Measurements from ENCODE around the gene NMRK1. TPM values are rescaled to one million over a fixed set of nuclear protein-coding genes. Genes with fewer than 3 reads are reported as not detected.
A peak's percentile ranks its signal among the peaks of the same experiment; 100 is the strongest.

NMRK1 gene
- total RNA-seq, 1 experiment from 2014 or later: 8.0 TPM

- peak; percentile 55 for DNase-seq (ENCODE audit: low read depth)
These were observed 24.2 kb downstream of the NMRK1 start for GRCh38 chr9:75063556-75064305.

GRCh38 chr9:75061169-75061568 is 26.8 kb downstream of the NMRK1 start:
- DNase-seq (ENCODE audit: low read depth): no peak

GRCh38 chr9:75054368-75055001 is 33.5 kb downstream of the NMRK1 start:
- DNase-seq (ENCODE audit: low read depth): no peak

GRCh38 chr9:75053869-75054268 is 34.1 kb downstream of the NMRK1 start:
- DNase-seq (ENCODE audit: low read depth): no peak

- DNase-seq (ENCODE audit: low read depth): no peak
These were observed 36.7 kb downstream of the NMRK1 start for GRCh38 chr9:75051285-75051684.

GRCh38 chr9:75047506-75047905 is 40.4 kb downstream of the NMRK1 start:
- no peak for DNase-seq (ENCODE audit: low read depth)

GRCh38 chr9:75046725-75047345 is 41.1 kb downstream of the NMRK1 start:
- DNase-seq (ENCODE audit: low read depth): no peak

- DNase-seq (ENCODE audit: low read depth): no peak
These were observed 46.9 kb downstream of the NMRK1 start for GRCh38 chr9:75041041-75041440.

GRCh38 chr9:75039801-75040200 is 48.2 kb downstream of the NMRK1 start:
- no peak for DNase-seq (ENCODE audit: low read depth)

- DNase-seq (ENCODE audit: low read depth): peak; percentile 15
These were observed 48.9 kb downstream of the NMRK1 start for GRCh38 chr9:75039009-75039408.

GRCh38 chr9:75036793-75037192 is 51.2 kb downstream of the NMRK1 start:
- no peak for DNase-seq (ENCODE audit: low read depth)

- DNase-seq (ENCODE audit: low read depth): no peak
These were observed 54.0 kb downstream of the NMRK1 start for GRCh38 chr9:75033791-75034473.

GRCh38 chr9:75027187-75028107 is 60.5 kb downstream of the NMRK1 start:
- DNase-seq (ENCODE audit: low read depth): no peak

GRCh38 chr9:75023846-75024245 is 64.1 kb downstream of the NMRK1 start:
- no peak for DNase-seq (ENCODE audit: low read depth)

GRCh38 chr9:75019654-75020053 is 68.3 kb downstream of the NMRK1 start:
- DNase-seq (ENCODE audit: low read depth): no peak

- DNase-seq (ENCODE audit: low read depth): no peak
These were observed 68.9 kb downstream of the NMRK1 start for GRCh38 chr9:75019022-75019421.

- DNase-seq (ENCODE audit: low read depth): no peak
These were observed 70.6 kb downstream of the NMRK1 start for GRCh38 chr9:75017378-75017777.

- DNase-seq (ENCODE audit: low read depth): no peak
These were observed 74.2 kb downstream of the NMRK1 start for GRCh38 chr9:75013735-75014134.

Data from HT1080 (cell line).